ENCODE data around the gene DOK5. TPM values are rescaled to one million over a fixed set of nuclear protein-coding genes. Genes with fewer than 3 reads are reported as not detected.

DOK5 gene
- total RNA-seq, 2 experiments from 2014 or later = not detected

- Histone ChIP-seq H3K36me3 (ENCODE audit: insufficient read depth, low read length) (no peaks in the 10 kb centered on the region), H3K27me3 (ENCODE audit: control insufficient read depth in 1 of 2, insufficient read depth in 2 of 2, low read length in 2 of 2) (peaks cover 0 to 2% of the 10 kb centered on the region in 2 experiments), H3K27ac (ENCODE audit: low read depth in 1 of 2, low read length in 2 of 2) (no peak overlapping the region), H3K9me3 (ENCODE audit: control insufficient read depth in 1 of 2, insufficient read depth in 1 of 2, low read length in 2 of 2) (peaks cover 0 to 5% of the 10 kb centered on the region in 2 experiments), H3K4me1 (ENCODE audit: insufficient read depth, low read length) (no peaks in the 10 kb centered on the region), H3K4me3 (ENCODE audit: low read length) (no peak overlapping the region)
- Mint-ChIP-seq H3K27ac (no peak overlapping the region), H3K4me1 (ENCODE audit: low read depth) (no peaks in the 10 kb centered on the region), H3K4me3 (no peak overlapping the region), H3K27me3 (peaks cover 10% of the 10 kb centered on the region), H3K36me3 (ENCODE audit: low read depth) (no peaks in the 10 kb centered on the region), H3K9me3 (peaks cover 4% of the 10 kb centered on the region)
- DNase-seq = no peak
- ChIA-PET POLR2A (no interaction called here), CTCF (no interaction called here)
- ATAC-seq (ENCODE audit: poor library complexity) = no peak
- no peak for TF ChIP-seq CTCF (IDR thresholded peaks at IDR 0.05)
- intact Hi-C loops (cut with DNase I, micrococcal nuclease) = no loop called here
These were observed 42.4 kb upstream of the DOK5 start for GRCh38 chr20:54432966-54433365.

- Mint-ChIP-seq H3K4me3 (no peak overlapping the region), H3K4me1 (ENCODE audit: low read depth) (no peaks in the 10 kb centered on the region), H3K36me3 (ENCODE audit: low read depth) (no peaks in the 10 kb centered on the region), H3K27ac (no peak overlapping the region), H3K27me3 (peaks cover 10% of the 10 kb centered on the region), H3K9me3 (peaks cover 4% of the 10 kb centered on the region)
- Histone ChIP-seq H3K4me3 (ENCODE audit: low read length) (no peak overlapping the region), H3K27ac (ENCODE audit: low read depth in 1 of 2, low read length in 2 of 2) (no peak overlapping the region), H3K27me3 (ENCODE audit: control insufficient read depth in 1 of 2, insufficient read depth in 2 of 2, low read length in 2 of 2) (peaks cover 0 to 2% of the 10 kb centered on the region in 2 experiments), H3K4me1 (ENCODE audit: insufficient read depth, low read length) (no peaks in the 10 kb centered on the region), H3K9me3 (ENCODE audit: control insufficient read depth in 1 of 2, insufficient read depth in 1 of 2, low read length in 2 of 2) (peaks cover 0 to 5% of the 10 kb centered on the region in 2 experiments), H3K36me3 (ENCODE audit: insufficient read depth, low read length) (no peaks in the 10 kb centered on the region)
- no peak for TF ChIP-seq CTCF (IDR thresholded peaks at IDR 0.05)
- ChIA-PET POLR2A (no interaction called here), CTCF (no interaction called here)
- ATAC-seq (ENCODE audit: poor library complexity) = no peak
- DNase-seq = no peak
- intact Hi-C loops (cut with DNase I, micrococcal nuclease) = no loop called here
These were observed 41.8 kb upstream of the DOK5 start for GRCh38 chr20:54433636-54434035.

GRCh38 chr20:54434196-54434595, 41.2 kb upstream of the DOK5 start:
- no peak for DNase-seq
- no peak for TF ChIP-seq CTCF (IDR thresholded peaks at IDR 0.05)
- CTCF ChIA-PET = no interaction called here
- Histone ChIP-seq H3K27me3 (ENCODE audit: control insufficient read depth in 1 of 2, insufficient read depth in 2 of 2, low read length in 2 of 2) (peaks cover 0 to 2% of the 10 kb centered on the region in 2 experiments), H3K4me1 (ENCODE audit: insufficient read depth, low read length) (no peaks in the 10 kb centered on the region), H3K36me3 (ENCODE audit: insufficient read depth, low read length) (no peaks in the 10 kb centered on the region), H3K4me3 (ENCODE audit: low read length) (no peak overlapping the region), H3K27ac (ENCODE audit: low read depth in 1 of 2, low read length in 2 of 2) (no peak overlapping the region), H3K9me3 (ENCODE audit: control insufficient read depth in 1 of 2, insufficient read depth in 1 of 2, low read length in 2 of 2) (peaks cover 0 to 5% of the 10 kb centered on the region in 2 experiments)
- Mint-ChIP-seq H3K36me3 (ENCODE audit: low read depth) (no peaks in the 10 kb centered on the region), H3K4me1 (ENCODE audit: low read depth) (no peaks in the 10 kb centered on the region), H3K9me3 (peaks cover 4% of the 10 kb centered on the region), H3K27me3 (peaks cover 10% of the 10 kb centered on the region), H3K4me3 (no peak overlapping the region), H3K27ac (no peak overlapping the region)
- intact Hi-C loops (cut with DNase I, micrococcal nuclease) = no loop called here
- no peak for ATAC-seq (ENCODE audit: poor library complexity)
- POLR2A ChIA-PET = no interaction called here
